ENCODE results near the gene AMOTL1. TPM values are rescaled to one million over a fixed set of nuclear protein-coding genes. Genes with fewer than 3 reads are reported as not detected.

AMOTL1 gene
- 7.5 to 9.7 TPM (median 8.0 TPM) in 5 replicates for total RNA-seq (2022; extraction: Qiagen RNA extraction)

DNA sequence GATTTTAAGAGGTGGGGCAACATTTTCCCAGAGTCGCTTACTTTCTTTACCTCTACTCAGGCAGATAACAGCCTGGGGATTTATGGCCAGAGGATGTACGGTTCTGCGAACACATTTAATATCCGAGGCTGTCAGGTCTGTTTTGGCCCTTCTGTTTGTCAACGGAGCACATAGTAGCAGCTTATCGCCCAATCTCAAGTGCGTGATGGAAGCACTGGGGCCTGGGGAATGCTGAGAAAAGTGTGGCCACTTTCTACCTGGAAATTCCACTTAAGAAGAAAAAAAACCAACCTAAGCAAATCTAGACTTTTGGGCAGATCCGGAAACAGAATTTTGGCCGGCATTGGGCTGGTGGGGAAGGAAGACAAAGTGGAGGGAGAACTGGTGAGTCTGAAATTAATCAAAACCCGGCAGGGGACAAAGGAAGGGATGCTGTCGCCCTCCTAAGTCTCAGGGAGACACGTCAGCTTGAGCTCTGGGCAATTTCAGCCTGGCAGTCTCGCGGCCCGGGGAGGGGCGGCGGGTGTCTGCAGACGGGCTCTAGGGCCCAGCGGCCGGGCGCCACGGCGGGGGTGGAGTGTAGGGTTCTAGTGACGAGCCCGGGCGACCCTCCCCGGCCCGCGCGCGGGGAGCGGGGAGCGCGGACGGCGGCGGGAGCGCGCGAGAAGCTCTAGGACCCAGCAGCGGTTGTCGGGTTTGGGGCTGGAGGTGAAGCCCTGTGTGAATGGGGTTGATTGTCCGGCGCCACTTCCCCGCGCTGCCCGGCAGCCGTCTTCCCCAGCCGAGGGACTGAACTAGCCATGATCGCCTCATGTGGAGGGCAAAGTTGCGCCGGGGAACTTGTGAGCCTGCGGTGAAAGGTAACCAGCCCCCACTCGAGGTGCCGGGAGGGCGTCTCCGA lies at the start of gene AMOTL1:
Gene AMOTL1 (plus strand): TSS at position 656 of the 901 bp plus-strand sequence. CDS start 156 bp downstream, at position 812.

Other genes with a start within 250 kb of the AMOTL1 start
- 2.2 to 2.9 TPM (median 2.6 TPM) in 5 replicates for gene FUT4, start 224.4 kb upstream of the AMOTL1 start, total RNA-seq (2022; extraction: Qiagen RNA extraction)
- gene PIWIL4, start 201.0 kb upstream of the AMOTL1 start, total RNA-seq (2022; extraction: Qiagen RNA extraction) = 0.07 to 0.47 TPM (median 0.15 TPM) in 5 replicates
- gene CWC15, start 205.2 kb downstream of the AMOTL1 start, total RNA-seq (2022; extraction: Qiagen RNA extraction) = 27.0 to 33.0 TPM (median 29.9 TPM) in 5 replicates
- gene KDM4D, start 205.4 kb downstream of the AMOTL1 start, total RNA-seq (2022; extraction: Qiagen RNA extraction) = 0.26 to 0.45 TPM (median 0.39 TPM) in 5 replicates